Stimulated activated CD4-positive, alpha-beta T cell treated with anti-CD3 and anti-CD28 coated beads, TNF-alpha, amount 100 ng/mL, for 1 hour (primary cell): ENCODE measurements around the gene FAM131B.
A peak's percentile ranks its signal among the peaks of the same experiment; 100 is the strongest.

Experiments used
- DNase-seq, 3 donors: peaks; one replicate each; pipeline ENCODE4 v3.0.0-alpha.2; 2020; ENCODE audit warnings: low read depth in 3 of 3, low spot score in 1 of 3

The FAM131B gene

GRCh38 chr7:143325240-143325639 lies 37.3 kb downstream of the FAM131B start:
- no peak for DNase-seq

- DNase-seq, result no peak
Measured at GRCh38 chr7:143323653-143324052, 38.9 kb downstream of the FAM131B start.

GRCh38 chr7:143322760-143323633 lies 39.5 kb downstream of the FAM131B start:
- DNase-seq, result no peak

- no peak for DNase-seq
Measured at GRCh38 chr7:143321734-143322133, 40.8 kb downstream of the FAM131B start.

- no peak for DNase-seq
Measured at GRCh38 chr7:143321242-143321641, 41.3 kb downstream of the FAM131B start.

GRCh38 chr7:143320620-143321019 lies 41.9 kb downstream of the FAM131B start:
- no peak for DNase-seq

GRCh38 chr7:143318661-143319060 lies 43.9 kb downstream of the FAM131B start:
- no peak for DNase-seq

- DNase-seq, result no peak
Measured at GRCh38 chr7:143316492-143316891, 46.0 kb downstream of the FAM131B start.

GRCh38 chr7:143315776-143316175 lies 46.7 kb downstream of the FAM131B start, which contains the start of gene CLCN1:
Gene CLCN1, plus strand, starts transcription at chr7:143316111. Its CDS starts 102 bp downstream, at chr7:143316213.
- no peak for DNase-seq

- no peak for DNase-seq
Measured at GRCh38 chr7:143314127-143314526, 48.4 kb downstream of the FAM131B start.

GRCh38 chr7:143308632-143309031 lies 53.9 kb downstream of the FAM131B start:
- DNase-seq, result no peak

GRCh38 chr7:143305423-143306070 lies 57.0 kb downstream of the FAM131B start:
- DNase-seq, result peak; percentile 27 to 65 (median 35)

GRCh38 chr7:143304938-143305337 lies 57.6 kb downstream of the FAM131B start:
- no peak for DNase-seq

- no peak for DNase-seq
Measured at GRCh38 chr7:143303733-143304132, 58.8 kb downstream of the FAM131B start.
